ENCODE results near the gene CNTNAP2.

Gene CNTNAP2

DNA sequence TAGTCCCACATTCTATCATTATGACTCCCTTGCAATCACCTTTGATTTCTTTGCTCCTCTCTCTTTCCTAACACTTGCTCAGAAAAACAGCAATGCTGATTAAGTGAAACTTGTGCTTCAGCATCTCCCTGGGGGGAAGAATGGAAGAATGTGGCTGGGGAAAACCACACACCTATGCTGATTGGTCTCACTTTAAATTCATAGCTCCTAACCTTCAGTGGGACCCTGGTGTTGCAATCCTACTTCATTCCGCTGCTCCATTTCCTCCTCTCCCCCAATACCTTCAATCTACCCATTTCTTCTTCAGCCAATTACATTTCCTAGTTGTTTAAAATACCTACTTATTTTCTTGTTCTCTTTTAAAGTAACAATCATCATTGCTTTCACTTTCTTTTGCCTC, 1307.3 kb downstream of the CNTNAP2 start:
- Histone ChIP-seq H3K4me1 (ENCODE audit: control insufficient read depth in 1 of 2, insufficient read depth in 2 of 2, low read length in 2 of 2) (no peaks in the 10 kb centered on the region), H3K4me3 (ENCODE audit: low read depth, low read length) (no peak overlapping the region), H3K79me2 (ENCODE audit: control insufficient read depth, insufficient read depth, low read length, poor library complexity) (no peaks in the 10 kb centered on the region), H4K8ac (ENCODE audit: low read depth, low read length) (no peak overlapping the region), H2AK5ac (ENCODE audit: low read length) (no peak overlapping the region), H3K9ac (ENCODE audit: low read length) (no peak overlapping the region), H2BK120ac (ENCODE audit: insufficient read depth, low read length, poor library complexity) (no peak overlapping the region), H4K12ac (ENCODE audit: low read depth, low read length) (no peak overlapping the region), H2BK12ac (ENCODE audit: low read length) (no peak overlapping the region), H3K18ac (ENCODE audit: low read length) (no peak overlapping the region), H2BK5ac (ENCODE audit: low read depth, low read length, poor library complexity) (no peak overlapping the region), H3K14ac (ENCODE audit: low read length) (no peak overlapping the region), H3K23ac (ENCODE audit: low read length) (no peak overlapping the region), H4K91ac (ENCODE audit: low read depth, low read length) (no peak overlapping the region), H3K4ac (ENCODE audit: low read depth, low read length) (no peak overlapping the region), H3K36me3 (ENCODE audit: control insufficient read depth in 1 of 2, insufficient read depth in 2 of 2, low read length in 2 of 2) (no peaks in the 10 kb centered on the region), H3K27ac (ENCODE audit: low read depth, low read length) (no peak overlapping the region), H2AFZ (ENCODE audit: insufficient read depth, low read length, poor library complexity) (no peak overlapping the region), H3K79me1 (ENCODE audit: low read length) (no peaks in the 10 kb centered on the region), H3K9me3 (ENCODE audit: insufficient read depth, low read depth, low read length) (no peaks in the 10 kb centered on the region), H3K4me2 (ENCODE audit: low read length) (no peak overlapping the region), H3K27me3 (ENCODE audit: insufficient read depth, low read length) (no peaks in the 10 kb centered on the region)
- no peak for DNase-seq
- WGBS (ENCODE audit: extremely low coverage, insufficient coverage, insufficient read length), result 100% methylated on average over 1 of the region's 1 CpG

DNA sequence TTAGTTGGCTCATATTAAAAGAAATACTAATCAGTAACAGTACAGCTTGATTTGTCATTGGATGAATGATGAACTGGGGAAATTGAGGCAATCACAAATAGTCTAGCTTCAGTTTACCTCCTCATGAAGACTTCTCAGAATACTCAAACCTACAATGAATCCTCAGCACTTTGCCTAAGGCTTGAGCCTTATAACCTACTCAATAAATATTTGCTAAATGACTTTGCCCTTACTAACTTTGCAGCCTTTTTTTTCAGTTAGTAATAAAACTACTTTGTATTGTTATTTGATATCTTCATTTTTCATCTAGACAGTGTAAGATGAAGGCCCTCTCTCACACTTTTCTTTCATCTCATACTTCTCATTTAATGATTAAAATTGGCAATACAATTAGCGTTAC, 1311.5 kb downstream of the CNTNAP2 start:
- no peak overlapping the region for H4K91ac ChIP-seq (ENCODE audit: low read depth, low read length)
- no peaks in the 10 kb centered on the region for H3K79me1 ChIP-seq (ENCODE audit: low read length)
- H2BK120ac ChIP-seq (ENCODE audit: insufficient read depth, low read length, poor library complexity), result no peak overlapping the region
- no CpG with 5 or more reads among the region's 1 CpG for WGBS (ENCODE audit: extremely low coverage, insufficient coverage, insufficient read length)
- no peak overlapping the region for H3K27ac ChIP-seq (ENCODE audit: low read depth, low read length)
- no peak overlapping the region for H2BK5ac ChIP-seq (ENCODE audit: low read depth, low read length, poor library complexity)
- H3K4me2 ChIP-seq (ENCODE audit: low read length), result no peak overlapping the region
- H2AFZ ChIP-seq (ENCODE audit: insufficient read depth, low read length, poor library complexity), result no peak overlapping the region
- H3K36me3 ChIP-seq (ENCODE audit: control insufficient read depth in 1 of 2, insufficient read depth in 2 of 2, low read length in 2 of 2), result no peaks in the 10 kb centered on the region
- H3K9me3 ChIP-seq (ENCODE audit: insufficient read depth, low read depth, low read length), result no peaks in the 10 kb centered on the region
- H3K18ac ChIP-seq (ENCODE audit: low read length), result no peak overlapping the region
- no peaks in the 10 kb centered on the region for H3K4me1 ChIP-seq (ENCODE audit: control insufficient read depth in 1 of 2, insufficient read depth in 2 of 2, low read length in 2 of 2)
- no peak for DNase-seq
- no peak overlapping the region for H3K9ac ChIP-seq (ENCODE audit: low read length)
- no peaks in the 10 kb centered on the region for H3K79me2 ChIP-seq (ENCODE audit: control insufficient read depth, insufficient read depth, low read length, poor library complexity)
- H3K23ac ChIP-seq (ENCODE audit: low read length), result no peak overlapping the region
- no peak overlapping the region for H3K4ac ChIP-seq (ENCODE audit: low read depth, low read length)
- no peak overlapping the region for H3K4me3 ChIP-seq (ENCODE audit: low read depth, low read length)
- no peak overlapping the region for H2BK12ac ChIP-seq (ENCODE audit: low read length)
- H4K12ac ChIP-seq (ENCODE audit: low read depth, low read length), result no peak overlapping the region
- no peak overlapping the region for H4K8ac ChIP-seq (ENCODE audit: low read depth, low read length)
- no peak overlapping the region for H3K14ac ChIP-seq (ENCODE audit: low read length)
- no peaks in the 10 kb centered on the region for H3K27me3 ChIP-seq (ENCODE audit: insufficient read depth, low read length)
- no peak overlapping the region for H2AK5ac ChIP-seq (ENCODE audit: low read length)

DNA sequence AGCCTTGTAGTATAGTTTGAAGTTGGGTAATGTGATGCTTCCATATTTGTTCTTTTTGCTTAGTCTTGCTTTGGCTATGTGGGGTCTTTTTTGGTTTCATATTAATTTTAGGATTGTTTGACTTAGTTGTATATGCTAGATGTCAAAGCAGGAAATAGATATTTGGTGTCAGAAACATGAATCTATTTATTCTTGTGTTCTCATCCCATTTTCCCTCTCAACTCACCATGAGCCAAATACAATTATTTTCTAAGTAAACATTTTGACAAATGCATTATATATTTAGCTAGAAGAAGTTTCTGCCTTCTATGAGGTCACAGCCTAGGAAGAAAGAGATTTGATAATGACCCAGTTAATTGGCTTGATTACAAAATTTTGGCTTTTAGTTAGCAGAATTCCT, 1313.4 kb downstream of the CNTNAP2 start:
- H4K12ac ChIP-seq (ENCODE audit: low read depth, low read length), result no peak overlapping the region

DNA sequence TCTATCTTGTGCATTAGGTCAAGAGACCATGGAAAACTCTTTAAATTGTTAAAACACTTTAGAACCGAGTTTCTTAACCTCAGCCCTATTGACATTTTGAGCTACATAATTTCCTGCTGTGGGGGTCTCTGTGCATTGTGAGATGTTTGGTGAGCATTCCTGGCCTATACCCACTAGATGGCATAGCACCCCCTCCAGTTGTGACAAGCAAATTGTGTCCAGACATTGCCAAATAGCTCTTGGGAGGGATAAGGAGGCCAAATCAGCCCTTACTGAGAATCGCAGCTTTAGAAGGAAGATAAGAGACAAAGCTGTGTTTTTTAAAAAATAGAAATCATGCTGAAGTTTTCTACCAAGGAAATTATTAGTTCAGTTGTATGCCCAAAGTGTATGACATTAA, 1315.5 kb downstream of the CNTNAP2 start:
- Histone ChIP-seq H3K4ac (ENCODE audit: low read depth, low read length) (no peak overlapping the region), H2AFZ (ENCODE audit: insufficient read depth, low read length, poor library complexity) (no peak overlapping the region), H3K79me2 (ENCODE audit: control insufficient read depth, insufficient read depth, low read length, poor library complexity) (no peaks in the 10 kb centered on the region), H2BK120ac (ENCODE audit: insufficient read depth, low read length, poor library complexity) (no peak overlapping the region), H4K8ac (ENCODE audit: low read depth, low read length) (no peak overlapping the region), H3K23ac (ENCODE audit: low read length) (no peak overlapping the region), H3K36me3 (ENCODE audit: control insufficient read depth in 1 of 2, insufficient read depth in 2 of 2, low read length in 2 of 2) (no peaks in the 10 kb centered on the region), H3K79me1 (ENCODE audit: low read length) (no peaks in the 10 kb centered on the region), H2BK12ac (ENCODE audit: low read length) (no peak overlapping the region), H4K12ac (ENCODE audit: low read depth, low read length) (no peak overlapping the region), H3K18ac (ENCODE audit: low read length) (no peak overlapping the region), H2AK5ac (ENCODE audit: low read length) (no peak overlapping the region), H3K4me3 (ENCODE audit: low read depth, low read length) (no peak overlapping the region), H4K91ac (ENCODE audit: low read depth, low read length) (no peak overlapping the region), H3K9ac (ENCODE audit: low read length) (no peak overlapping the region), H3K27ac (ENCODE audit: low read depth, low read length) (no peak overlapping the region), H3K14ac (ENCODE audit: low read length) (no peak overlapping the region), H2BK5ac (ENCODE audit: low read depth, low read length, poor library complexity) (no peak overlapping the region), H3K4me2 (ENCODE audit: low read length) (no peak overlapping the region), H3K9me3 (ENCODE audit: insufficient read depth, low read depth, low read length) (no peaks in the 10 kb centered on the region), H3K4me1 (ENCODE audit: control insufficient read depth in 1 of 2, insufficient read depth in 2 of 2, low read length in 2 of 2) (no peaks in the 10 kb centered on the region), H3K27me3 (ENCODE audit: insufficient read depth, low read length) (no peaks in the 10 kb centered on the region)
- DNase-seq, result no peak
- no CpG with 5 or more reads among the region's 2 CpGs for WGBS (ENCODE audit: extremely low coverage, insufficient coverage, insufficient read length)

More for the DNA sequence above, 1313.4 kb downstream of the CNTNAP2 start:
- no peak overlapping the region for H4K91ac ChIP-seq (ENCODE audit: low read depth, low read length)
- no peak overlapping the region for H4K8ac ChIP-seq (ENCODE audit: low read depth, low read length)
- H3K36me3 ChIP-seq (ENCODE audit: control insufficient read depth in 1 of 2, insufficient read depth in 2 of 2, low read length in 2 of 2), result no peaks in the 10 kb centered on the region
- H3K23ac ChIP-seq (ENCODE audit: low read length), result no peak overlapping the region
- H3K4me1 ChIP-seq (ENCODE audit: control insufficient read depth in 1 of 2, insufficient read depth in 2 of 2, low read length in 2 of 2), result no peaks in the 10 kb centered on the region
- no peak overlapping the region for H3K4me2 ChIP-seq (ENCODE audit: low read length)
- H3K79me2 ChIP-seq (ENCODE audit: control insufficient read depth, insufficient read depth, low read length, poor library complexity), result no peaks in the 10 kb centered on the region
- H2BK12ac ChIP-seq (ENCODE audit: low read length), result no peak overlapping the region
- no peak overlapping the region for H2AFZ ChIP-seq (ENCODE audit: insufficient read depth, low read length, poor library complexity)
- no peaks in the 10 kb centered on the region for H3K79me1 ChIP-seq (ENCODE audit: low read length)
- H3K4me3 ChIP-seq (ENCODE audit: low read depth, low read length), result no peak overlapping the region
- H3K27me3 ChIP-seq (ENCODE audit: insufficient read depth, low read length), result no peaks in the 10 kb centered on the region
- no peak overlapping the region for H2BK120ac ChIP-seq (ENCODE audit: insufficient read depth, low read length, poor library complexity)
- DNase-seq, result no peak
- H3K4ac ChIP-seq (ENCODE audit: low read depth, low read length), result no peak overlapping the region
- no peak overlapping the region for H2AK5ac ChIP-seq (ENCODE audit: low read length)
- no peak overlapping the region for H3K14ac ChIP-seq (ENCODE audit: low read length)
- H3K9me3 ChIP-seq (ENCODE audit: insufficient read depth, low read depth, low read length), result no peaks in the 10 kb centered on the region
- H2BK5ac ChIP-seq (ENCODE audit: low read depth, low read length, poor library complexity), result no peak overlapping the region
- H3K27ac ChIP-seq (ENCODE audit: low read depth, low read length), result no peak overlapping the region
- no peak overlapping the region for H3K9ac ChIP-seq (ENCODE audit: low read length)
- no peak overlapping the region for H3K18ac ChIP-seq (ENCODE audit: low read length)
